Stomach (tissue), 4 donors: Measurements from ENCODE around the gene SLC5A10.

Source experiments
- CTCF ChIP-seq, 7 experiments: fragments of 450-650 bp in 4 of 7; fragments of 200-600 bp in 3 of 7; sonication (generic) in 3 of 7; IDR thresholded peaks; one replicate each; pipeline ENCODE4 v1.5.1; 2016 to 2019; ENCODE audit warnings: antibody characterized with exemption in 7 of 7, control low read depth in 2 of 7, mild to moderate bottlenecking in 1 of 7
- EP300 ChIP-seq: sonication (generic); formaldehyde crosslinking; IDR thresholded peaks from one replicate; pipeline ENCODE4 v1.6.1; 2017; ENCODE audit warnings: antibody characterized with exemption
- POLR2AphosphoS5 ChIP-seq, 3 donors: sonication (generic); formaldehyde crosslinking; IDR thresholded peaks; one replicate each; pipeline ENCODE4 v1.6.1; 2016; ENCODE audit warnings: antibody characterized with exemption in 3 of 3

GRCh38 chr17:19005137-19005773 lies 53.3 kb downstream of the SLC5A10 start:
- TF ChIP-seq CTCF (IDR thresholded peaks at IDR 0.05) (no peak), EP300 (no peak), POLR2AphosphoS5 (IDR thresholded peaks at IDR 0.05) (no peak)
